Measurements from ENCODE around the gene TNS1. TPM values are rescaled to one million over a fixed set of nuclear protein-coding genes. Genes with fewer than 3 reads are reported as not detected.

The TNS1 gene
- total RNA-seq, 1 experiment from 2014 or later, result 0.49 TPM

DNA sequence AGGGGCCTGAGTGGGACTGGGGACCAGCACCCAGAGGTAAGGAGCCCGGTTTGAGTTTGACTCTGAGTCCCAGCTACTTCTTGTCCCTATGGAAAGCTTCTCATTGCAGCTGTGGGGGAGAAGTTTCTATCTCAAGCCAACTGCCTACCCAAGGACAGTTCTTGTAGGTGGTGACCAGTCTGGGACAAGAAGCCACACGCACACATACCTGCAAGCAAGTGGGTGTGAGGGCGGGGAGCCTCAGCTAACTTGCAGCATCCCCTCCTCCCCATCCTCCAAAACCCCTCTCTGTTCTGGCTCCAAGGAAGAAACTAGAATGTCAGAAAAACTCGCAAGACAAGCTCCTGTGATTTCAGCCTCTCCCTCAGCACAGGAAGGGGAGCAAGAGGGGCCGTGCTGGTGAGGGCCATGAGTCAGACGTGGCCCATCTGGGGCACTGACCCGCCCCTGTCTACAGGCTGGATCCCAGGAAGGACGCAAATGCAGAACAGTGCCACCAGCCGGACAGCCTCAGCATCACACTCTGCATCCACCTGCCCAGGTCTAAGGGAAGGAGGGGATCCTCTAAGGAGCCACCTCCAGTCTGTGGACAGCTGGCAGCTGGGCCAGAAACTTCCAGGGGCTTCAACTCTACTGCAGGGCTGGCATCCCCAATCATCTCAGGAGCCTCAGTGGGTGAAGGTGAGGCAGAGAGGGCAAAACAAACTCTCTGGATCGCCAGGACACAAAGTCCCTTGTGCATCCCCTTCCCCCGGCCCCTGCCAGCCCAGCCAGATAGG is 103.4 kb downstream of the TNS1 start:
- peaks cover 2% of the 10 kb centered on the region; the same call in 1 of the 2 replicates for H3K27me3 ChIP-seq (ENCODE audit: control insufficient read depth, insufficient read depth, low read length)
- no peaks in the 10 kb centered on the region for H3K36me3 ChIP-seq (ENCODE audit: control insufficient read depth, insufficient read depth, low read length)
- no peak for DNase-seq (ENCODE audit: low read depth, low spot score)
- no peak overlapping the region for H3K4me3 ChIP-seq (ENCODE audit: low read depth in 2 of 2, low read length in 2 of 2)
- no peak overlapping the region for H3K27ac ChIP-seq (ENCODE audit: low read length)
- intact Hi-C loops (cut with micrococcal nuclease; ENCODE audit: unreplicated experiment) (loop anchor here (5.0 kb wide), 1 partner anchor 88 kb away; no protein-coding TSS in a partner anchor), in situ Hi-C loops (cut with HindIII; ENCODE audit: low pct_unique_long_range_greater_than_20kb, low sequenced_read_pairs) (no loop called here)
- no peak for TF ChIP-seq TCF7L2 (IDR thresholded peaks at IDR 0.05; ENCODE audit: low read depth, low read length)
- TF ChIP-seq, protein P1, sequence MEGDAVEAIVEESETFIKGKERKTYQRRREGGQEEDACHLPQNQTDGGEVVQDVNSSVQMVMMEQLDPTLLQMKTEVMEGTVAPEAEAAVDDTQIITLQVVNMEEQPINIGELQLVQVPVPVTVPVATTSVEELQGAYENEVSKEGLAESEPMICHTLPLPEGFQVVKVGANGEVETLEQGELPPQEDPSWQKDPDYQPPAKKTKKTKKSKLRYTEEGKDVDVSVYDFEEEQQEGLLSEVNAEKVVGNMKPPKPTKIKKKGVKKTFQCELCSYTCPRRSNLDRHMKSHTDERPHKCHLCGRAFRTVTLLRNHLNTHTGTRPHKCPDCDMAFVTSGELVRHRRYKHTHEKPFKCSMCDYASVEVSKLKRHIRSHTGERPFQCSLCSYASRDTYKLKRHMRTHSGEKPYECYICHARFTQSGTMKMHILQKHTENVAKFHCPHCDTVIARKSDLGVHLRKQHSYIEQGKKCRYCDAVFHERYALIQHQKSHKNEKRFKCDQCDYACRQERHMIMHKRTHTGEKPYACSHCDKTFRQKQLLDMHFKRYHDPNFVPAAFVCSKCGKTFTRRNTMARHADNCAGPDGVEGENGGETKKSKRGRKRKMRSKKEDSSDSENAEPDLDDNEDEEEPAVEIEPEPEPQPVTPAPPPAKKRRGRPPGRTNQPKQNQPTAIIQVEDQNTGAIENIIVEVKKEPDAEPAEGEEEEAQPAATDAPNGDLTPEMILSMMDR (IDR thresholded peaks at IDR 0.05), result peak; percentile 79
- no peaks in the 10 kb centered on the region for H3K4me1 ChIP-seq (ENCODE audit: control insufficient read depth, insufficient read depth, low read length)
- POLR2A ChIA-PET, result no interaction called here
- CTCF ChIA-PET, result interaction anchor here (1.1 kb wide), 1 partner anchor 113 kb away, joined by 3 read pairs; no protein-coding TSS in a partner anchor
- H3K9me3 ChIP-seq (ENCODE audit: control insufficient read depth, insufficient read depth, low read depth, low read length), result no peaks in the 10 kb centered on the region
- ATAC-seq, result peak; percentile 79
- no TSS peak for BruUV-seq (replicated peaks)

DNA sequence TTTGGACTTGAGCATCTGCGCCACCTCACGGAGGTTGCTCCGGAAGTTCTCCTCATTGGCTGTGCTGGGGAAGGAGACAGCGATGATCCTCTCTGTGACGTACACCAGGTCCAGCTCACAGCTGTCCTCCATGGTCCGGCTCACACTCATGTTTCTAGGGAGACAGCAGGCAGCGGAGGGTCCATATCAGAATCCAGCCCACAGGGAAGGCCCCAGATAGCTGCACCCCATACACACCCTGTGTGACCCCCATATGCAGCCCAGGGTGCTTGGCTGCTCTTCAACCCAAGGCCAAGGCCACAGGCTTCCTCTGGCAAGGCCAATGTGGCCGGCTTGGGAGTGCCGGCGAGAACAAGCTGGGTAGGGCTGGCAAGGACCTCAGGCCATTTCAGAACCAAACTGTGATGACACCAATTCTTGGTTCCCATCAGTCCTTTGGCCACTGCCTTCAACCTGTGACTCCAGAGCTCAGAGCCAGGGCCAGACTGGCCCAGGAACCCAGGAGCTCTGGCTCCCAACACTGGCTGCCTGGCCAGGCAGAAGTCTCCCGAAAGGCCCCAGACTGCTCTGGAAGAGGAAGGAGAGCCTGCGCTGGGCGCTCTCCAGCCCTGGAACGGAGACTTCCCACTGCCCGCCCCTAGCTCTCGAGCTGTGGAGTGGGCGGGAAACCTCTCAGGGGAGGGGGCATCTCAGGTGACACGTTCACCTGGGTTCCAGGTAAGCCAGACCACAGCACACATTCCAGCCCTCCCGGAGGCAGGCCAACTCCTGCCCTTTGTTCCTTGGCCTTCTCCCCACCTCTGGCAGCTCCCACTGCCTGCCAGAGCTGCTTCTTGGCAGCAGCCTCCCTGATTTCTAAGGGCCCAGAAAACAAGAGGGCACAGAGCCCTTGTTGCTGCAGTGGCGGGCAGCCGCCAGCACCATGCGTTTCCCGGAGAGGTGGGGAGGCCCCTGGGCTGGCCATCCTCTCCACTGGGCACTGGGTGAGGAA is 104.7 kb downstream of the TNS1 start:
- TF ChIP-seq, protein P1 (IDR thresholded peaks at IDR 0.05), result no peak
- no peak for TF ChIP-seq POLR2AphosphoS5 (IDR thresholded peaks at IDR 0.05; ENCODE audit: low read depth, low read length)
- TF ChIP-seq, protein P2, sequence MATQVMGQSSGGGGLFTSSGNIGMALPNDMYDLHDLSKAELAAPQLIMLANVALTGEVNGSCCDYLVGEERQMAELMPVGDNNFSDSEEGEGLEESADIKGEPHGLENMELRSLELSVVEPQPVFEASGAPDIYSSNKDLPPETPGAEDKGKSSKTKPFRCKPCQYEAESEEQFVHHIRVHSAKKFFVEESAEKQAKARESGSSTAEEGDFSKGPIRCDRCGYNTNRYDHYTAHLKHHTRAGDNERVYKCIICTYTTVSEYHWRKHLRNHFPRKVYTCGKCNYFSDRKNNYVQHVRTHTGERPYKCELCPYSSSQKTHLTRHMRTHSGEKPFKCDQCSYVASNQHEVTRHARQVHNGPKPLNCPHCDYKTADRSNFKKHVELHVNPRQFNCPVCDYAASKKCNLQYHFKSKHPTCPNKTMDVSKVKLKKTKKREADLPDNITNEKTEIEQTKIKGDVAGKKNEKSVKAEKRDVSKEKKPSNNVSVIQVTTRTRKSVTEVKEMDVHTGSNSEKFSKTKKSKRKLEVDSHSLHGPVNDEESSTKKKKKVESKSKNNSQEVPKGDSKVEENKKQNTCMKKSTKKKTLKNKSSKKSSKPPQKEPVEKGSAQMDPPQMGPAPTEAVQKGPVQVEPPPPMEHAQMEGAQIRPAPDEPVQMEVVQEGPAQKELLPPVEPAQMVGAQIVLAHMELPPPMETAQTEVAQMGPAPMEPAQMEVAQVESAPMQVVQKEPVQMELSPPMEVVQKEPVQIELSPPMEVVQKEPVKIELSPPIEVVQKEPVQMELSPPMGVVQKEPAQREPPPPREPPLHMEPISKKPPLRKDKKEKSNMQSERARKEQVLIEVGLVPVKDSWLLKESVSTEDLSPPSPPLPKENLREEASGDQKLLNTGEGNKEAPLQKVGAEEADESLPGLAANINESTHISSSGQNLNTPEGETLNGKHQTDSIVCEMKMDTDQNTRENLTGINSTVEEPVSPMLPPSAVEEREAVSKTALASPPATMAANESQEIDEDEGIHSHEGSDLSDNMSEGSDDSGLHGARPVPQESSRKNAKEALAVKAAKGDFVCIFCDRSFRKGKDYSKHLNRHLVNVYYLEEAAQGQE (IDR thresholded peaks at IDR 0.05; ENCODE audit: insufficient read depth in 1 of 2, low read depth in 2 of 2, low read length in 1 of 2), result no peak
- no peak for TF ChIP-seq TCF7L2 (IDR thresholded peaks at IDR 0.05; ENCODE audit: low read depth, low read length)
- no peak for TF ChIP-seq SIN3A (IDR thresholded peaks at IDR 0.05; ENCODE audit: borderline replicate concordance, insufficient read depth, low read depth, low read length)
- DNase-seq (ENCODE audit: low read depth, low spot score) (no peak), ATAC-seq (0 out of 2 replicates have a peak, but pooled peaks have one; percentile 19)
- no peaks in the 10 kb centered on the region for H3K36me3 ChIP-seq (ENCODE audit: control insufficient read depth, insufficient read depth, low read length)
- BruUV-seq (replicated peaks), result no TSS peak
- H3K27ac ChIP-seq (ENCODE audit: low read length), result no peak overlapping the region
- H3K4me3 ChIP-seq (ENCODE audit: low read depth in 2 of 2, low read length in 2 of 2), result no peak overlapping the region
- H3K27me3 ChIP-seq (ENCODE audit: control insufficient read depth, insufficient read depth, low read length), result no peaks in the 10 kb centered on the region; the same call in 1 of the 2 replicates
- in situ Hi-C loops (cut with HindIII; ENCODE audit: low pct_unique_long_range_greater_than_20kb, low sequenced_read_pairs) (no loop called here), intact Hi-C loops (cut with micrococcal nuclease; ENCODE audit: unreplicated experiment) (loop anchor here (5.0 kb wide), 1 partner anchor 89 kb away; no protein-coding TSS in a partner anchor)
- CTCF ChIA-PET, result interaction anchor here (0.6 to 1.1 kb wide), 3 partner anchors 95 to 113 kb away, joined by 3 read pairs; no protein-coding TSS in a partner anchor
- H3K9me3 ChIP-seq (ENCODE audit: control insufficient read depth, insufficient read depth, low read depth, low read length), result no peaks in the 10 kb centered on the region
- POLR2A ChIA-PET, result no interaction called here
- no peaks in the 10 kb centered on the region for H3K4me1 ChIP-seq (ENCODE audit: control insufficient read depth, insufficient read depth, low read length)

All from Panc1 (cell line).